ENCODE data around the gene SLC38A9.

- TF ChIP-seq EZH2 (IDR thresholded peaks at IDR 0.05) (no peak), POLR2AphosphoS5 (IDR thresholded peaks at IDR 0.05; ENCODE audit: borderline replicate concordance, low read depth, low read length) (no peak), FOXP2 (optimal IDR thresholded peaks at IDR 0.05; ENCODE audit: control extremely low read depth, extremely low read length, insufficient read depth) (no peak)
Measured at GRCh38 chr5:55692509-55692908, 19.6 kb downstream of the SLC38A9 start.
